Measurements from ENCODE around the gene GATA2.

The GATA2 gene

DNA sequence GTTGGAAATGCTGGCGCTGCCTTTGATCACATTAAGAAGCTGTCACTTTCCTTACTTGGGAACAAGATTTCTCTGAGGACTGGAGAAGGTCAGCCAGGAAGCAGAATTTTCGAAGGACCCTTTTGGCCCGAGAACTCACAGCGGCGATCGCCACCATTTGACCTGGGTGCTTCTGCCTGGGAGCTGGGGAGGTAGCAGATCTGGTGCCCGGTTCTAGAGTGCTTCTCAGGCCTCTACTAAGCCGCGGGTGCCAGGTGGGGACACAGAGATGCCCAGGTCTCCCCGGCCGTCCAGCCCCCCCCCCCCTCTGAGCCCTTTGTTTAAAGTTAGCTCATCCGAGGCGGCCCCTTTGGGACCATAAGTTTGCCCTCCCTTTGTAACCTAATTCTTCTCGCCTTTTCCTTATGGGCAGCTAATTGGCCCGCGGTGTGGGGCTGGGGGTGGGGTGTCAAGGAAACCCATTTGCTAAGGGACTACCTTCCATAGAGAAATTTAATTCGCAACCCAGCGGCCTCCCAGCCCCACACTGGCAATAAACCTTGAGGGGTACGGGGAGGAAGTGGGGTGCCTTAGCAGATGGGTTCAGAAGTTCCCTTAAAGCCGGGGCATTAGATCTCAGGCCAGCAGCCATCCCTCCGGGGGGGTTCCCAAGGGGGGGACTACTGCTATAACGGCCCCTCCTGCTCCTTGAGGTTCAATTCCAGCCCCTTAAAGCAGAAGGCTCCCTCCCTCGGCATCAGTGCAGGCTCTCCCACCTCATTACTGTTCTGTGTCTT, 1.9 kb downstream of the GATA2 start:
- no peak for DNase-seq (ENCODE audit: insufficient read length, low spot score)
- no peak for FAIRE-seq
- TF ChIP-seq SPI1 (IDR thresholded peaks at IDR 0.05; ENCODE audit: low read depth, low read length) (no peak), POLR2A (IDR thresholded peaks at IDR 0.05; ENCODE audit: low read depth, low read length) (no peak), POLR2AphosphoS5 (IDR thresholded peaks at IDR 0.05; ENCODE audit: low read depth, low read length) (no peak), POU2F2 (IDR thresholded peaks at IDR 0.05; ENCODE audit: low read depth, low read length) (no peak), TAF1 (IDR thresholded peaks at IDR 0.05; ENCODE audit: low read depth, low read length) (no peak), PAX5 (IDR thresholded peaks at IDR 0.05; ENCODE audit: insufficient read depth, low read length, severe bottlenecking) (no peak)

DNA sequence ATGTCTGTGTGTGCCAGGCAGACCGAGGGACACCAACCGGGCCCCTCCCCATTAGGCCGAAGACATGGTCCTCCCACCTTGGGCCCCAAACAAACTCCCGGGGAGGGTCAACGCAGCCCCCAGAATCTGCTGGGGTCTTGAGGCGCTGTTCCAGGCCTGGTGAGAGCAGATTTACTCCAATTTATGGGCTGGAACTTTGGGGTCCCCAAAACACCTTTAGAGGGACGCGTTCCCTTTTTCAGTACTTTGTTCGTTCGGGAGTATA, 2.4 kb downstream of the GATA2 start:
- TF ChIP-seq PAX5 (IDR thresholded peaks at IDR 0.05; ENCODE audit: insufficient read depth, low read length, severe bottlenecking), result no peak
- no peak for TF ChIP-seq TAF1 (IDR thresholded peaks at IDR 0.05; ENCODE audit: low read depth, low read length)
- TF ChIP-seq SPI1 (IDR thresholded peaks at IDR 0.05; ENCODE audit: low read depth, low read length), result no peak
- TF ChIP-seq POLR2A (IDR thresholded peaks at IDR 0.05; ENCODE audit: low read depth, low read length), result no peak
- no peak for TF ChIP-seq POU2F2 (IDR thresholded peaks at IDR 0.05; ENCODE audit: low read depth, low read length)
- no peak for TF ChIP-seq POLR2AphosphoS5 (IDR thresholded peaks at IDR 0.05; ENCODE audit: low read depth, low read length)
- DNase-seq (ENCODE audit: insufficient read length, low spot score) (no peak), FAIRE-seq (no peak)

GRCh38 chr3:128489927-128490649, 2.9 kb downstream of the GATA2 start:
- FAIRE-seq (no peak), DNase-seq (ENCODE audit: insufficient read length, low spot score) (no peak)

GRCh38 chr3:128489674-128489926, 3.4 kb downstream of the GATA2 start:
- TF ChIP-seq TAF1 (IDR thresholded peaks at IDR 0.05; ENCODE audit: low read depth, low read length) (no peak), POU2F2 (IDR thresholded peaks at IDR 0.05; ENCODE audit: low read depth, low read length) (no peak), SPI1 (IDR thresholded peaks at IDR 0.05; ENCODE audit: low read depth, low read length) (no peak), POLR2A (IDR thresholded peaks at IDR 0.05; ENCODE audit: low read depth, low read length) (no peak), POLR2AphosphoS5 (IDR thresholded peaks at IDR 0.05; ENCODE audit: low read depth, low read length) (no peak), PAX5 (IDR thresholded peaks at IDR 0.05; ENCODE audit: insufficient read depth, low read length, severe bottlenecking) (no peak)
- FAIRE-seq (no peak), DNase-seq (ENCODE audit: insufficient read length, low spot score) (no peak)

More at GRCh38 chr3:128489927-128490649, 2.9 kb downstream of the GATA2 start:
- TF ChIP-seq POU2F2 (IDR thresholded peaks at IDR 0.05; ENCODE audit: low read depth, low read length) (no peak), POLR2A (IDR thresholded peaks at IDR 0.05; ENCODE audit: low read depth, low read length) (no peak), POLR2AphosphoS5 (IDR thresholded peaks at IDR 0.05; ENCODE audit: low read depth, low read length) (no peak), PAX5 (IDR thresholded peaks at IDR 0.05; ENCODE audit: insufficient read depth, low read length, severe bottlenecking) (no peak), TAF1 (IDR thresholded peaks at IDR 0.05; ENCODE audit: low read depth, low read length) (no peak), SPI1 (IDR thresholded peaks at IDR 0.05; ENCODE audit: low read depth, low read length) (no peak)

DNA sequence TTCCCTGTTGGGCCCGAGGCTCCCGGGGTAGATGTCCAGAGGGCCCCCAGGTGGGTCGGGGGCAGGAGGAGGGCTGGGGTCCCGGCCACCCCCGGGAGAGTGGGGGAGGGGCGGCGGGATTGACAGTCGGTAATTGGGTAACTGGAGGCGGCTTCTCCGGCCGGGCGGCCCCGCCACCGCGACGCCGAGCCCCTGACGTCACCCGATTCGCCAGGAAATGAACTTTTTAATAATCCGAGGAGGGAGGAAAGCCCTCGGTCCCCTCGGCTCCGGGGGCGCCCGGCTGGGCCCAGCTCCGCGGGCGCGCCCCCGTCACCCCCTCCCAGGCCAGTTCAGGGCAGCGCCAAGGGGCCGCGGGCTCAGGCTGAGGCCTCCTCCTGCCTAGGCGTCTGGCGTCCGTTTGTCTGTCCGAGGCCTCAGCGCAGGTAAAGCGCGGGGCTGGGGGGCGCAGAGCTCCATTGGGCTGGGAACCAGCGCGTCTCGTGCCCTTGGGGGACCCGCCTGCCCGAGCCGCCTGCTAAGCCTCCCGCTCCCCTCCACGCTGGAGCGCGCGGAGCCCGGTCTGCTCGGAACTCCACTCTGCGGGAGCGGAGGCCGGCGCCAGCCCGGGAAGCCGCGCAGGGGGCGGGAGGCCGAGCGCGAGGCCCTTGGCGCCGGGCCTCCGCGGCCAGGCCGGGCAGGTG, 3.9 kb downstream of the GATA2 start:
- no peak for FAIRE-seq

DNA sequence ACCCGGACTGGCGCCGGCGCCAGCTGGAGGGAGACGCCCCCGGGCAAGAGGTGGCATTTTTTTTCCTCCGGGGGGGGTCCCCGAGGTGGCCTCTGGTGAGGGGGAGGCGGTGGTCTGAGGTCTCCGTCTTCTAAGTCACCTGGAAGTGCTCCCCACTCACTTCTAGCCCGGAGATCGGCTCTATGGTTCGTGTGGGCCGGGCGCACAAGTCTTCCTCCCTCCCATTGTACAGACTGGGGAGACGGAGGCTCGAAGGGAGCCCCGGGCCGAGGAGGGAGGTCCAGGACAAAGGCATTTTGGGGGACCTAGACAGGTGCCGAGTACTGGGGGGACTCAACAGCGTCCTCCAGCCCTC, 4.4 kb downstream of the GATA2 start:
- no peak for TF ChIP-seq SPI1 (IDR thresholded peaks at IDR 0.05; ENCODE audit: low read depth, low read length)
- TF ChIP-seq TAF1 (IDR thresholded peaks at IDR 0.05; ENCODE audit: low read depth, low read length), result no peak
- TF ChIP-seq POLR2AphosphoS5 (IDR thresholded peaks at IDR 0.05; ENCODE audit: low read depth, low read length), result no peak
- TF ChIP-seq PAX5 (IDR thresholded peaks at IDR 0.05; ENCODE audit: insufficient read depth, low read length, severe bottlenecking), result no peak
- TF ChIP-seq POU2F2 (IDR thresholded peaks at IDR 0.05; ENCODE audit: low read depth, low read length), result no peak
- no peak for TF ChIP-seq POLR2A (IDR thresholded peaks at IDR 0.05; ENCODE audit: low read depth, low read length)
- FAIRE-seq (no peak), DNase-seq (ENCODE audit: insufficient read length, low spot score) (no peak)

More for the DNA sequence above, 3.9 kb downstream of the GATA2 start:
- no peak for DNase-seq (ENCODE audit: insufficient read length, low spot score)
- TF ChIP-seq SPI1 (IDR thresholded peaks at IDR 0.05; ENCODE audit: low read depth, low read length) (no peak), TAF1 (IDR thresholded peaks at IDR 0.05; ENCODE audit: low read depth, low read length) (no peak), PAX5 (IDR thresholded peaks at IDR 0.05; ENCODE audit: insufficient read depth, low read length, severe bottlenecking) (no peak), POU2F2 (IDR thresholded peaks at IDR 0.05; ENCODE audit: low read depth, low read length) (no peak), POLR2A (IDR thresholded peaks at IDR 0.05; ENCODE audit: low read depth, low read length) (no peak), POLR2AphosphoS5 (IDR thresholded peaks at IDR 0.05; ENCODE audit: low read depth, low read length) (no peak)

DNA sequence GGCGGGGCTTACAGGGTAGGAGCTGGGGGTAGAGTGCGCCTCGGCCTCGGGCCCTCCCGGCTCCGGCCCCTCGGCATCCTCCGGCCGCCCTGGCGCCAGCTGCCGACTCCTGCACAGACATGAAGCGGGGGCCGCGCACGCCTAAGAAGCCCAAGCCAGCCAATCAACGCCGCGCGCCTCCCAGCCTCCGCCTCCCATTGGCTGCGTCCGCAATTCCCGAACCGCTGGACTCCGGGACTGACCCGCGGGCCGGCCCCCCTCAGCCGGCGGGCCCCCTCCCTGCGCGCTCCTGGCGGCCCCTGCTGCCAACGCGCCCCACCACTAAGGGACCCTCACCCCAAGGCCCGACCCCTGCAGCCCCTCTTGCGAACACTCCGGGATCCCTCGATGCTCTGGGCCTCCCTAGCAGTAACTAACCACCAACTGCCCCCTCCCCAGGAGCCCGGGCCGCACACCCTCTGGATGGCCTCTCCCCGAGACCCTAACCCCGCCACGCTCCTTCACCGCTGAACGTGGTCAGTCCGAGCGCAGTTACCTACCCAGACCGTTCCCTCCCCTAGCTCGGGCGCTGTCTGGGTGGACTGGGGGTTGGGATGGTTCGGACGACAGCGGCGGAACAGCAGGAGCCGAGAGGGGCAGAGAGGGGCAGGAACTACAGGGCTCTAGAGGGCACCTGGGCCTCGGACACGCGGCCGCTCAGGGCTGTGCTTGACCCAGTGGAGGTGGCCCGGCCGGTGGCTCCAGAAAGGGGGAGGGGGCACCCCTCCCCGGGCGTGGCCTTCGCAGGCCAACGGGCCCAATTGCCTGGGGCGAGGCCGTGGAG, 5.0 kb downstream of the GATA2 start:
- no peak for FAIRE-seq
- DNase-seq (ENCODE audit: insufficient read length, low spot score), result peak; percentile 75
- TF ChIP-seq POU2F2 (IDR thresholded peaks at IDR 0.05; ENCODE audit: low read depth, low read length), result no peak
- no peak for TF ChIP-seq PAX5 (IDR thresholded peaks at IDR 0.05; ENCODE audit: insufficient read depth, low read length, severe bottlenecking)
- TF ChIP-seq POLR2A (IDR thresholded peaks at IDR 0.05; ENCODE audit: low read depth, low read length), result no peak
- no peak for TF ChIP-seq TAF1 (IDR thresholded peaks at IDR 0.05; ENCODE audit: low read depth, low read length)
- no peak for TF ChIP-seq POLR2AphosphoS5 (IDR thresholded peaks at IDR 0.05; ENCODE audit: low read depth, low read length)
- TF ChIP-seq SPI1 (IDR thresholded peaks at IDR 0.05; ENCODE audit: low read depth, low read length), result no peak

DNA sequence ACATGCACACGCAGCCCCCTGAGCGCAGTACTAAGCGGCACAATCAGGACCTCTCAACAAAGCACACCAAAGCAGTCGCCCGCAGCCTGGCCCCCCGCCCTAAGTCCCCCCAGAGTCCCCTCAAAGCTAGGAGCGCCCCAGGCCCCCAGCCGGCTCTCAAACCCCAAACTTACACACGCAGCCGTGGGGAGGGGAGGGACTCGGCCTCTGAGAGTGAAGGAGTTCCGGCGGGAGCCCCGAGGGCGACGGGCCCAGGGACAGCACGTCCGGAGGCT, 5.5 kb downstream of the GATA2 start:
- FAIRE-seq, result no peak
- TF ChIP-seq TAF1 (IDR thresholded peaks at IDR 0.05; ENCODE audit: low read depth, low read length) (no peak), PAX5 (IDR thresholded peaks at IDR 0.05; ENCODE audit: insufficient read depth, low read length, severe bottlenecking) (no peak), POLR2AphosphoS5 (IDR thresholded peaks at IDR 0.05; ENCODE audit: low read depth, low read length) (no peak), SPI1 (IDR thresholded peaks at IDR 0.05; ENCODE audit: low read depth, low read length) (no peak), POU2F2 (IDR thresholded peaks at IDR 0.05; ENCODE audit: low read depth, low read length) (no peak), POLR2A (IDR thresholded peaks at IDR 0.05; ENCODE audit: low read depth, low read length) (no peak)
- DNase-seq (ENCODE audit: insufficient read length, low spot score), result no peak

Measured in GM12891 (cell line).